GM12878 (cell line): ENCODE measurements around the gene PIP4K2B. TPM values are rescaled to one million over a fixed set of nuclear protein-coding genes. Genes with fewer than 3 reads are reported as not detected.

Experiments
- ATAC-seq: fragments of 200-7000 bp; cut with Tn5 transposase; 3 replicates; pipeline ENCODE4 v1.9.1; 2020; ENCODE audit warnings: mild to moderate bottlenecking, moderate library complexity
- BruUV-seq: library from RNA; stranded (reverse); fragments of 400-500 nt; replicated peaks from 2 replicates; lab custom pipeline; 2021; lab: Mats Ljungman, UMichigan
- CTCF ChIA-PET: fragments of 300-600 bp; sonication (Branson Sonifier 250); formaldehyde crosslinking; extraction: SDS; loops from one replicate; lab custom pipeline; 2021; ENCODE audit warnings: inconsistent platforms; lab: Yijun Ruan, JAX
- POLR2A ChIA-PET: fragments of 350-600 bp; formaldehyde crosslinking; extraction: SDS; loops from one replicate; lab custom pipeline; 2021; ENCODE audit warnings: inconsistent platforms; lab: Charles Lee
- RAD21 ChIA-PET: fragments of 300-600 bp; sonication (Branson Sonifier 250); formaldehyde crosslinking; loops from one replicate; lab custom pipeline; 2023; ENCODE audit warnings: antibody characterized with exemption; ENCODE audit not compliant: unreplicated experiment; lab: Charles Lee
- SMC1A ChIA-PET: fragments of 300-600 bp; sonication (Branson Sonifier 250); formaldehyde crosslinking; loops from one replicate; lab custom pipeline; 2023; ENCODE audit not compliant: unreplicated experiment, uncharacterized antibody; lab: Charles Lee
- DNase-seq: peaks from one replicate; pipeline ENCODE4 v3.0.0-alpha.2; 2011; ENCODE audit warnings: low read depth, low spot score
- FAIRE-seq: peaks from 3 replicates; lab custom pipeline; 2011; peaks lifted over from hg19 to GRCh38; lab: Jason Lieb, UNC
- H2AFZ ChIP-seq: 2 replicates; pipeline ENCODE4 v1.6.0; 2011; ENCODE audit warnings: low read depth, low read length, control low read depth; ENCODE audit not compliant: control insufficient read depth
- H3K27ac ChIP-seq: 2 replicates; pipeline ENCODE4 v1.5.1; 2011; ENCODE audit warnings: control low read depth; ENCODE audit not compliant: control insufficient read depth, insufficient read depth
- H3K27me3 ChIP-seq, 2 experiments: replicated peaks in 1 of 2; 2 replicates each; pipeline versions ENCODE4 v1.6.0 to v1.6.1; 2011; ENCODE audit warnings: low read length in 1 of 2; ENCODE audit not compliant: control insufficient read depth in 2 of 2, insufficient read depth in 2 of 2
- H3K36me3 ChIP-seq, 2 experiments: 2 replicates each; pipeline ENCODE4 v1.5.1; 2011; ENCODE audit warnings: low read length in 1 of 2; ENCODE audit not compliant: control insufficient read depth in 2 of 2, insufficient read depth in 2 of 2
- H3K4me1 ChIP-seq: 2 replicates; pipeline ENCODE4 v1.6.1; 2011; ENCODE audit warnings: mild to moderate bottlenecking, low read length, moderate library complexity, mixed read lengths; ENCODE audit not compliant: control insufficient read depth, insufficient read depth
- H3K4me2 ChIP-seq: 2 replicates; pipeline ENCODE4 v1.6.0; 2011; ENCODE audit warnings: control low read depth; ENCODE audit not compliant: control insufficient read depth, insufficient read depth
- H3K4me3 ChIP-seq: fragments of 200-600 bp; sonication (generic); 2 replicates; pipeline ENCODE4 v1.5.1; 2016
- H3K79me2 ChIP-seq: 2 replicates; pipeline ENCODE4 v1.6.0; 2011; ENCODE audit warnings: low read length; ENCODE audit not compliant: control insufficient read depth, insufficient read depth
- H3K9ac ChIP-seq: 2 replicates; pipeline ENCODE4 v1.8.0; 2011; ENCODE audit warnings: low read length, control low read depth, mixed read lengths; ENCODE audit not compliant: control insufficient read depth, insufficient read depth
- H3K9me3 ChIP-seq: replicated peaks from 3 replicates; pipeline ENCODE4 v1.5.1; 2011; ENCODE audit warnings: mild to moderate bottlenecking, low read length; ENCODE audit not compliant: control insufficient read depth, insufficient read depth
- H4K20me1 ChIP-seq: 2 replicates; pipeline ENCODE4 v1.6.0; 2011; ENCODE audit not compliant: control insufficient read depth, insufficient read depth
- ATF2 ChIP-seq: IDR thresholded peaks from 2 replicates; pipeline ENCODE4 v1.6.1; 2012; ENCODE audit warnings: low read length, inconsistent platforms
- BCL11A ChIP-seq: IDR thresholded peaks from 2 replicates; pipeline ENCODE4 v1.6.1; 2011; ENCODE audit warnings: low read depth, low read length
- EZH2 ChIP-seq: IDR thresholded peaks from 2 replicates; pipeline ENCODE4 v1.6.1; 2012; ENCODE audit warnings: low read depth, mild to moderate bottlenecking, control low read depth, inconsistent platforms, low read length, borderline replicate concordance; ENCODE audit not compliant: control insufficient read depth
- JUNB ChIP-seq: IDR thresholded peaks from 2 replicates; pipeline ENCODE4 v1.6.1; 2016; ENCODE audit warnings: antibody characterized with exemption, mild to moderate bottlenecking
- MLLT1 ChIP-seq: fragments of 450-650 bp; IDR thresholded peaks from 2 replicates; pipeline ENCODE4 v1.6.1; 2016; ENCODE audit warnings: mild to moderate bottlenecking
- MTA3 ChIP-seq: IDR thresholded peaks from 2 replicates; pipeline ENCODE4 v1.6.1; 2012; ENCODE audit warnings: low read length, inconsistent platforms, borderline replicate concordance
- NR2C1 ChIP-seq: fragments of 450-650 bp; IDR thresholded peaks from 2 replicates; pipeline ENCODE4 v1.6.1; 2017; ENCODE audit warnings: antibody characterized with exemption, mild to moderate bottlenecking, moderate library complexity
- PML ChIP-seq: IDR thresholded peaks from 2 replicates; pipeline ENCODE4 v1.6.1; 2012; ENCODE audit warnings: low read length, inconsistent platforms
- POLR2AphosphoS2 ChIP-seq: IDR thresholded peaks from 2 replicates; pipeline ENCODE4 v1.6.1; 2011; ENCODE audit warnings: low read depth, mild to moderate bottlenecking, low read length, improper control_type of control experiment, moderate library complexity
- REST ChIP-seq: IDR thresholded peaks from 2 replicates; pipeline ENCODE4 v1.6.1; 2012; ENCODE audit warnings: mild to moderate bottlenecking, low read depth, low read length
- SMAD1 ChIP-seq: fragments of 450-650 bp; IDR thresholded peaks from 2 replicates; pipeline ENCODE4 v1.6.1; 2018; ENCODE audit warnings: mild to moderate bottlenecking, low read depth; ENCODE audit not compliant: partially characterized antibody
- SMC3 ChIP-seq: IDR thresholded peaks from 2 replicates; pipeline ENCODE4 v1.6.1; 2011; ENCODE audit warnings: low read length, improper control_type of control experiment, borderline replicate concordance
- TARDBP ChIP-seq: IDR thresholded peaks from 2 replicates; pipeline ENCODE4 v1.6.1; 2016; ENCODE audit warnings: borderline replicate concordance
- YBX1 ChIP-seq: fragments of 450-650 bp; IDR thresholded peaks from 2 replicates; pipeline ENCODE4 v1.6.1; 2016; ENCODE audit warnings: antibody characterized with exemption
- ZBED1 ChIP-seq: IDR thresholded peaks from 2 replicates; pipeline ENCODE4 v1.6.1; 2016; ENCODE audit warnings: borderline replicate concordance
- ZBTB4 ChIP-seq: fragments of 450-650 bp; formaldehyde crosslinking; IDR thresholded peaks from 2 replicates; pipeline ENCODE4 v1.4.0; 2022; ENCODE audit warnings: mild to moderate bottlenecking, moderate library complexity
- ZNF622 ChIP-seq: fragments of 450-650 bp; IDR thresholded peaks from 2 replicates; pipeline ENCODE4 v1.6.1; 2017; ENCODE audit warnings: mild to moderate bottlenecking, inconsistent platforms
- WGBS: methylation state at CpG from one replicate; pipeline ENCODE4 v1.1.6; 2016; ENCODE audit warnings: low lambda C conversion rate; ENCODE audit not compliant: insufficient replicate concordance, insufficient coverage; ENCODE audit errors: missing lambda C conversion rate; 5-methylcytosine and 5-hydroxymethylcytosine counted together
- in situ Hi-C: fragments of 300-500 bp; cut with MboI; formaldehyde crosslinking; loops from 9 replicates; pipeline ENCODE4 v1.14.3; 2018; ENCODE audit warnings: mixed read lengths
- intact Hi-C: fragments of 100-400 bp; cut with micrococcal nuclease; formaldehyde crosslinking; loops from one replicate; pipeline ENCODE4 v1.14.2; 2022; ENCODE audit not compliant: unreplicated experiment
- polyA plus RNA-seq, 11 experiments: library from polyadenylated mRNA; depleted of rRNA in 4 of 11; unstranded in 6 of 11; stranded (reverse) in 5 of 11; fragments of >200 nt; fragmentation: Nextera tagmentation in 4 of 11; fragmentation: Illumina TruSeq in 1 of 11; extraction: Ambion mirVana in 4 of 11; extraction: Trizol in 1 of 11; gene quantifications; 1 replicate in 1 of 11; 2 replicates in 10 of 11; pipeline versions ENCODE4 v1.2.1 to v1.2.3, GENCODE V29; 2011 to 2016; ENCODE audit warnings: inconsistent platforms in 2 of 11, missing spikeins in 2 of 11, low read depth in 1 of 11
- total RNA-seq, 4 experiments: library from RNA; depleted of rRNA in 3 of 4; stranded (reverse); fragments of >200 nt in 3 of 4; fragmentation: Illumina TruSeq in 1 of 4; extraction: Trizol in 1 of 4; gene quantifications; 2 replicates each; pipeline versions ENCODE4 v1.2.1 to v1.2.3, GENCODE V29; 2013 to 2021

Gene PIP4K2B
- total and polyA plus RNA-seq, 10 of the 15 experiments (the other 5 are each of a cell fraction or from before 2014, with no cell fraction given), result 3.8 to 30.3 (median 18.2) TPM

- no peak for DNase-seq
- in situ Hi-C loops, result no loop called here
- no peak for FAIRE-seq
- no TSS peak for BruUV-seq
- intact Hi-C loops, result no loop called here
- no peak for ATAC-seq
- no peak overlapping the region for H2AFZ ChIP-seq
- H3K27me3 ChIP-seq, result no peaks in the 10 kb centered on the region
- H3K4me2 ChIP-seq, result no peak overlapping the region
- WGBS, result 23% methylated on average over 7 of the region's 7 CpGs
- TF ChIP-seq ZBED1 (no peak), TARDBP (no peak), PML (no peak), REST (no peak), SMAD1 (no peak), POLR2AphosphoS2 (no peak), ZBTB4 (CRISPR knock-in tag) (no peak), NR2C1 (no peak), BCL11A (no peak), ATF2 (no peak), JUNB (no peak), ZNF622 (no peak), EZH2 (no peak), MLLT1 (no peak), YBX1 (no peak), SMC3 (no peak), MTA3 (no peak)
- H3K4me1 ChIP-seq, result peaks cover 33% of the 10 kb centered on the region
- H4K20me1 ChIP-seq, result no peaks in the 10 kb centered on the region
- H3K36me3 ChIP-seq, result peaks cover 4 to 10% of the 10 kb centered on the region in 2 experiments; a peak in 3 of 4 replicates
- peaks cover 35% of the 10 kb centered on the region for H3K79me2 ChIP-seq
- no peaks in the 10 kb centered on the region for H3K9me3 ChIP-seq
- ChIA-PET CTCF (interaction anchor here (1.0 kb wide), 1 partner anchor 65 kb away, joined by 4 read pairs; no protein-coding TSS in a partner anchor), POLR2A (no interaction called here), RAD21 (no interaction called here), SMC1A (no interaction called here)
- no peak overlapping the region for H3K9ac ChIP-seq
- H3K4me3 ChIP-seq, result no peak overlapping the region
- no peak overlapping the region for H3K27ac ChIP-seq
Measured at GRCh38 chr17:38741921-38742410, 57.4 kb downstream of the PIP4K2B start.
